Measurements from ENCODE around the gene SULT1B1. TPM values are rescaled to one million over a fixed set of nuclear protein-coding genes. Genes with fewer than 3 reads are reported as not detected.

SULT1B1 gene
- total RNA-seq, 1 donor from 2014 or later: 1.6 TPM

GRCh38 chr4:69750346-69750745 lies 10.1 kb downstream of the SULT1B1 start:
- no peak for DNase-seq (ENCODE audit: low read depth in 2 of 2)

- no peak for DNase-seq (ENCODE audit: low read depth in 2 of 2)
Measured at GRCh38 chr4:69749771-69750170, 10.6 kb downstream of the SULT1B1 start.

- peak in 1 of 2 donors; percentile 53 for DNase-seq (ENCODE audit: low read depth in 2 of 2)
Measured at GRCh38 chr4:69748173-69748572, 12.2 kb downstream of the SULT1B1 start.

GRCh38 chr4:69744157-69744478 lies 16.3 kb downstream of the SULT1B1 start:
- DNase-seq (ENCODE audit: low read depth in 2 of 2): no peak

- no peak for DNase-seq (ENCODE audit: low read depth in 2 of 2)
Measured at GRCh38 chr4:69743476-69744156, 16.8 kb downstream of the SULT1B1 start.

- no peak for DNase-seq (ENCODE audit: low read depth in 2 of 2)
Measured at GRCh38 chr4:69742596-69742995, 17.8 kb downstream of the SULT1B1 start.

- DNase-seq (ENCODE audit: low read depth in 2 of 2): no peak
Measured at GRCh38 chr4:69738872-69739271, 21.5 kb downstream of the SULT1B1 start.

GRCh38 chr4:69735119-69735518 lies 25.3 kb downstream of the SULT1B1 start:
- DNase-seq (ENCODE audit: low read depth in 2 of 2): no peak

- DNase-seq (ENCODE audit: low read depth in 2 of 2): no peak
Measured at GRCh38 chr4:69731847-69732246, 28.6 kb downstream of the SULT1B1 start.

GRCh38 chr4:69731241-69731640 lies 29.2 kb downstream of the SULT1B1 start:
- peak in 1 of 2 donors; percentile 40 for DNase-seq (ENCODE audit: low read depth in 2 of 2)

GRCh38 chr4:69730002-69730401 lies 30.4 kb downstream of the SULT1B1 start:
- peak in 1 of 2 donors; percentile 32 for DNase-seq (ENCODE audit: low read depth in 2 of 2)

GRCh38 chr4:69727926-69728325 lies 32.5 kb downstream of the SULT1B1 start:
- DNase-seq (ENCODE audit: low read depth in 2 of 2): peak in 1 of 2 donors; percentile 19

- peak; percentile 32 to 68 for DNase-seq (ENCODE audit: low read depth in 2 of 2)
Measured at GRCh38 chr4:69727426-69727825, 33.0 kb downstream of the SULT1B1 start.

- peak in 1 of 2 donors; percentile 29 for DNase-seq (ENCODE audit: low read depth in 2 of 2)
Measured at GRCh38 chr4:69726971-69727370, 33.4 kb downstream of the SULT1B1 start.

- DNase-seq (ENCODE audit: low read depth in 2 of 2): peak; percentile 82 to 84
Measured at GRCh38 chr4:69718396-69719271, 41.8 kb downstream of the SULT1B1 start.

GRCh38 chr4:69717778-69718177 lies 42.6 kb downstream of the SULT1B1 start:
- no peak for DNase-seq (ENCODE audit: low read depth in 2 of 2)

GRCh38 chr4:69716654-69717053 lies 43.8 kb downstream of the SULT1B1 start:
- no peak for DNase-seq (ENCODE audit: low read depth in 2 of 2)

- no peak for DNase-seq (ENCODE audit: low read depth in 2 of 2)
Measured at GRCh38 chr4:69714086-69714485, 46.3 kb downstream of the SULT1B1 start.

GRCh38 chr4:69713593-69713992 lies 46.8 kb downstream of the SULT1B1 start:
- no peak for DNase-seq (ENCODE audit: low read depth in 2 of 2)

GRCh38 chr4:69710580-69710979 lies 49.8 kb downstream of the SULT1B1 start:
- no peak for DNase-seq (ENCODE audit: low read depth in 2 of 2)

- DNase-seq (ENCODE audit: low read depth in 2 of 2): peak; percentile 26 to 52
Measured at GRCh38 chr4:69708211-69708610, 52.2 kb downstream of the SULT1B1 start.

- peak; percentile 14 to 47 for DNase-seq (ENCODE audit: low read depth in 2 of 2)
Measured at GRCh38 chr4:69707807-69708206, 52.6 kb downstream of the SULT1B1 start.

GRCh38 chr4:69702201-69702600 lies 58.2 kb downstream of the SULT1B1 start:
- no peak for DNase-seq (ENCODE audit: low read depth in 2 of 2)

All from lung microvascular endothelial cell (primary cell).